Calu3 (cell line): ENCODE data around the gene KIF20B. TPM values are rescaled to one million over a fixed set of nuclear protein-coding genes. Genes with fewer than 3 reads are reported as not detected.
"Not testable (repeated sequence)": the region's sequence is repeated elsewhere in the genome, so short reads cannot be mapped to it uniquely, and the experiment has no call there.

Source experiments
- BruUV-seq: library from RNA; stranded (reverse); fragments of 400-500 nt; replicated peaks from 2 replicates; lab custom pipeline; 2021; lab: Mats Ljungman, UMichigan
- CTCF ChIA-PET: fragments of 300-600 bp; sonication (Branson Sonifier 250); formaldehyde crosslinking; loops from one replicate; lab custom pipeline; 2022; ENCODE audit warnings: antibody characterized with exemption; lab: Charles Lee
- DNase-seq: peaks from one replicate; pipeline ENCODE4 v3.0.0; 2022
- H3K27ac Mint-ChIP-seq: one replicate; pipeline ENCODE4 v1.8.0; 2022; ENCODE audit warnings: mixed read lengths; ENCODE audit not compliant: unreplicated experiment
- H3K27me3 Mint-ChIP-seq: one replicate; pipeline ENCODE4 v1.8.0; 2022; ENCODE audit warnings: mixed read lengths; ENCODE audit not compliant: unreplicated experiment
- H3K36me3 Mint-ChIP-seq: one replicate; pipeline ENCODE4 v1.8.0; 2022; ENCODE audit warnings: mild to moderate bottlenecking, moderate library complexity, mixed read lengths; ENCODE audit not compliant: insufficient read depth, unreplicated experiment
- H3K4me1 Mint-ChIP-seq: one replicate; pipeline ENCODE4 v1.8.0; 2022; ENCODE audit warnings: mild to moderate bottlenecking, low read depth, mixed read lengths; ENCODE audit not compliant: unreplicated experiment
- H3K4me3 Mint-ChIP-seq: one replicate; pipeline ENCODE4 v1.8.0; 2022; ENCODE audit warnings: mild to moderate bottlenecking, low read depth, moderate library complexity, mixed read lengths; ENCODE audit not compliant: unreplicated experiment
- H3K9me3 Mint-ChIP-seq: one replicate; pipeline ENCODE4 v1.8.0; 2022; ENCODE audit warnings: low read depth, mixed read lengths; ENCODE audit not compliant: unreplicated experiment
- intact Hi-C: fragments of 100-400 bp; cut with micrococcal nuclease; formaldehyde crosslinking; loops from one replicate; pipeline ENCODE4 v1.10.0; 2022; ENCODE audit not compliant: unreplicated experiment
- total RNA-seq: library from RNA; stranded (reverse); gene quantifications from 2 replicates; pipeline ENCODE4 v1.2.3, GENCODE V29; 2022
- TF ChIP-seq, protein P1 (sequence below): fragments of 200-600 bp; IDR thresholded peaks from one replicate; pipeline ENCODE4 v1.8.0; 2022; ENCODE audit warnings: antibody characterized with exemption; ENCODE audit not compliant: unreplicated experiment

The KIF20B gene
- total RNA-seq, 1 experiment from 2014 or later: 39.9 TPM

DNA sequence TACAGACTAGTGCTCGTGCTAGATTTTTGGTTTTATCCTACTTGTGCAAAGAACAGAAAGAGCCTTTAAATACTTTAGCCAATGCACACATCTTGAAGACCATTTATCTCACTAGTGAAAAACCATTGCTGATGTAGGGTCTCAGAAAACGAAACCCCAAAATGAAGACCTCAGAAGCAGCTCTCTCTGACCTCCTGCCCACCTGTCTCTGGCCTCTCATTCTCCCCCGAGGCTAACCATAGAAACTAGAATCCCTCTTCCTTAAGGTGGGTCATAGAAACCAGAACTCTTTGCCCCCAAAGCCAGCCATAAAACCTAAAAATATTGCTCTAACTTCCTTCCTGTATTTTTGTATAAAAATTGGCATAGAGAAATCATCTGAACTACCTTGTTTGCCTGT, 112.2 kb downstream of the KIF20B start:
- CTCF ChIA-PET: no interaction called here
- Mint-ChIP-seq H3K27me3 (peaks cover 15% of the 10 kb centered on the region), H3K36me3 (no peaks in the 10 kb centered on the region), H3K4me1 (no peaks in the 10 kb centered on the region), H3K4me3 (no peak overlapping the region), H3K9me3 (no peaks in the 10 kb centered on the region), H3K27ac (no peak overlapping the region)
- TF ChIP-seq, protein P1, sequence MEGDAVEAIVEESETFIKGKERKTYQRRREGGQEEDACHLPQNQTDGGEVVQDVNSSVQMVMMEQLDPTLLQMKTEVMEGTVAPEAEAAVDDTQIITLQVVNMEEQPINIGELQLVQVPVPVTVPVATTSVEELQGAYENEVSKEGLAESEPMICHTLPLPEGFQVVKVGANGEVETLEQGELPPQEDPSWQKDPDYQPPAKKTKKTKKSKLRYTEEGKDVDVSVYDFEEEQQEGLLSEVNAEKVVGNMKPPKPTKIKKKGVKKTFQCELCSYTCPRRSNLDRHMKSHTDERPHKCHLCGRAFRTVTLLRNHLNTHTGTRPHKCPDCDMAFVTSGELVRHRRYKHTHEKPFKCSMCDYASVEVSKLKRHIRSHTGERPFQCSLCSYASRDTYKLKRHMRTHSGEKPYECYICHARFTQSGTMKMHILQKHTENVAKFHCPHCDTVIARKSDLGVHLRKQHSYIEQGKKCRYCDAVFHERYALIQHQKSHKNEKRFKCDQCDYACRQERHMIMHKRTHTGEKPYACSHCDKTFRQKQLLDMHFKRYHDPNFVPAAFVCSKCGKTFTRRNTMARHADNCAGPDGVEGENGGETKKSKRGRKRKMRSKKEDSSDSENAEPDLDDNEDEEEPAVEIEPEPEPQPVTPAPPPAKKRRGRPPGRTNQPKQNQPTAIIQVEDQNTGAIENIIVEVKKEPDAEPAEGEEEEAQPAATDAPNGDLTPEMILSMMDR: no peak
- intact Hi-C loops: no loop called here
- BruUV-seq: no TSS peak
- no peak for DNase-seq

DNA sequence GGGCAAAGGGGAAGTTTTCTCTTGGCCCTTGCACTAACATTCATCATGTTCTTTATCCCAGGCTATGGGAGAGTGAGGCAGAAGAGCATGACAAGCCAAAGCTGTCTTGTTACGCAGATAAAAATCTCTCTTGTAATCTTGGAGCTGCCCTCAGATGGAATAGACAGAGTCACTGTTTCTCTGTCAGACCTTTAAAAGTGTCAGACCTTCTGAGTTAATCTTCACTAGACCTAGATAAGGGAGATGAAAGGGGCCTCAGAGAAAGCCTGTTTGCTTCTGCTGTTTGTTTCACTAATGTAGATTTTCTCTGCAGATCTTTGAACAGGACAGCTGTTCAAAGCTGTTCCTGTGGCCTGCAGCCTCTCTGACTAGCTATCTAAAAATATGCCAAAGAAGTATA, 112.9 kb downstream of the KIF20B start:
- H3K4me3 Mint-ChIP-seq: no peak overlapping the region
- H3K27ac Mint-ChIP-seq: no peak overlapping the region
- DNase-seq: no peak
- no TSS peak for BruUV-seq
- intact Hi-C loops: no loop called here
- TF ChIP-seq, protein P1: no peak
- peaks cover 15% of the 10 kb centered on the region for H3K27me3 Mint-ChIP-seq
- H3K4me1 Mint-ChIP-seq: no peaks in the 10 kb centered on the region
- CTCF ChIA-PET: no interaction called here
- H3K9me3 Mint-ChIP-seq: peaks cover 2% of the 10 kb centered on the region
- H3K36me3 Mint-ChIP-seq: no peaks in the 10 kb centered on the region

DNA sequence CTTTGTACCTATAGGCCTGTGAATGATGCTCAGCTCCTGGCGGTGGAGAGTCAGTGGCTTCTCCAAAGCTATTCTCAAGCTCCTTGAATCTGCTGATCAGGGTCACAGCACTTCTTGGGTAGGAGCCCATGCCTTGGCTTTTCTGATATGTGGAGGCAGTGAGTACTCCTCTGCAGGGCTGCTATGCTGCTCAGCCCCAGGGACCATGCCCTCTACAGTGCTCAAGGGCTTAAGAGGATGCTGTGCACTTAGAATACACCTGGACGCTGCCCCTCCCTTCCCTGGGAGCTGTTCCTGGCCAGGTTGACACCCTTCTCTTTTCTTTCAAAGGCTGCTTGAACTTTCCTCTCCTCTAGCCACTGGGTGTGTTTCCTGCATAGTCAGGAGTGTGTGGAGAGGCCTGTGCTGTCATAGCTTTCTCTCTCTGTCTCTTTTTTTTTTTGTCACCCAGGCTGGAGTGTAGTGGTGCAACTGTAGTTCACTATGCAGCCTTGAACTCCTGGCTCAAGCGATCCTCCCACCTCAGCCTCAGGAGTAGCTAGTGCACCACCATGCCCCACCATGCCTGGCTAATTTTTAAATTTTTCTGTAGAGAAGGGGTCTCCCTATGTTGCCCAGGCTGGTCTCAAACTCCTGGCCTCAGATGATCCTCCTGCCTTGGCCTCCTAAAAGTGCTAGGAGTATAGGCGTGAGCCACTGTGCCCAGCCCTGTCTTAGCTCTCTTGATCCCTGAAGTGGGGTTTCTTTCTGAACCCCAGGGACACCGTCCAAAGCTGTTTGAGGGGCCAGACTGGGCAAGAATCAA, 113.9 kb downstream of the KIF20B start:
- no peak overlapping the region for H3K27ac Mint-ChIP-seq
- DNase-seq: no peak
- peaks cover 2% of the 10 kb centered on the region for H3K9me3 Mint-ChIP-seq
- CTCF ChIA-PET: no interaction called here
- no TSS peak for BruUV-seq
- H3K4me1 Mint-ChIP-seq: no peaks in the 10 kb centered on the region
- peaks cover 15% of the 10 kb centered on the region for H3K27me3 Mint-ChIP-seq
- intact Hi-C loops: no loop called here
- H3K36me3 Mint-ChIP-seq: no peaks in the 10 kb centered on the region
- TF ChIP-seq, protein P1: no peak
- H3K4me3 Mint-ChIP-seq: no peak overlapping the region

DNA sequence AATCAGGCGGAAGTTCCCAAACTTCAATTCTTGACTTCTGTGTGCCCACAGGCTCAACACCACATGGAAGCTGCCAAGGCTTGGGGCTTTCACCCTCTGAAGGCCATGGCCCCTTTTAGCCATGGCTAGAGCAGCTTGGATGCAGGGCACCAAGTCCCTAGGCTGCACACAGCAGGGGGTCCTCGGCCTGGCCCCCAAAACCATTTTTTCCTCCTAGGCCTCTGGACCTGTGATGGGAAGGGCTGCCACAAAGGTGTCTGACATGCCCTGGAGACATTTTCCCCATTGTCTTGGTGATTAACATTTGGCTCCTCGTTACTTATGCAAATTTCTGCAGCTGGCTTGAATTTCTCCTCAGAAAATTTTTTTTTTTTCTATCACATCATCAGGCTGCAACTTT, 117.6 kb downstream of the KIF20B start:
- H3K27ac Mint-ChIP-seq, H3K36me3 Mint-ChIP-seq, DNase-seq, intact Hi-C loops, H3K9me3 Mint-ChIP-seq, H3K4me3 Mint-ChIP-seq, BruUV-seq, CTCF ChIA-PET, H3K4me1 Mint-ChIP-seq: not testable (repeated sequence)
- H3K27me3 Mint-ChIP-seq: peaks cover 15% of the 10 kb centered on the region

Other genes starting within 250 kb of the KIF20B start
- 1.0 and 1.2 TPM in 2 replicates for gene SLC16A12, start 166.0 kb upstream of the KIF20B start, total RNA-seq
- 5.8 and 8.6 TPM in 2 replicates for gene PANK1, start 56.3 kb upstream of the KIF20B start, total RNA-seq